Vagina (tissue), 2 donors: ENCODE data around the gene ITSN1. TPM values are rescaled to one million over a fixed set of nuclear protein-coding genes. Genes with fewer than 3 reads are reported as not detected.

Experiments
- DNase-seq, 2 donors: peaks; one replicate each; pipeline ENCODE4 v3.0.0-alpha.2; 2017; ENCODE audit errors: extremely low spot score in 2 of 2
- H3K27ac ChIP-seq: fragments of 200-600 bp; sonication (generic); one replicate; pipeline ENCODE4 v1.5.1; 2019
- H3K27me3 ChIP-seq: fragments of 200-600 bp; sonication (generic); one replicate; pipeline ENCODE4 v1.5.1; 2019
- H3K36me3 ChIP-seq, 2 donors: fragments of 200-600 bp; sonication (generic); one replicate each; pipeline ENCODE4 v1.5.1; 2017 to 2019
- H3K4me1 ChIP-seq: fragments of 200-600 bp; sonication (generic); one replicate; pipeline ENCODE4 v1.5.1; 2019
- H3K4me3 ChIP-seq, 2 donors: fragments of 200-600 bp; sonication (generic); 1 replicate in 1 of 2; 2 replicates in 1 of 2; pipeline ENCODE4 v1.5.1; 2016 to 2019
- H3K9me3 ChIP-seq: fragments of 200-600 bp; sonication (generic); one replicate; pipeline ENCODE4 v1.5.1; 2019
- POLR2A ChIP-seq, 2 donors: fragments of 450-650 bp; IDR thresholded peaks; one replicate each; pipeline ENCODE4 v1.6.1; 2017; ENCODE audit warnings: antibody characterized with exemption in 2 of 2, mild to moderate bottlenecking in 2 of 2, moderate library complexity in 2 of 2
- POLR2AphosphoS5 ChIP-seq, 2 donors: sonication (generic); formaldehyde crosslinking; IDR thresholded peaks; one replicate each; pipeline ENCODE4 v1.9.0; 2017; ENCODE audit warnings: antibody characterized with exemption in 2 of 2, mild to moderate bottlenecking in 2 of 2, low read depth in 1 of 2; ENCODE audit not compliant: insufficient read depth in 1 of 2
- intact Hi-C: fragments of 100-400 bp; cut with DNase I; formaldehyde crosslinking; loops from one replicate; pipeline ENCODE4 v1.15.1; 2023
- total RNA-seq: library from RNA; depleted of rRNA; stranded (reverse); fragments of >200 nt; gene quantifications from one replicate; pipeline ENCODE4 v1.2.3, GENCODE V29; 2016
- TF ChIP-seq, protein P1 (sequence below), 3 experiments: fragments of 450-650 bp in 2 of 3; fragments of 200-600 bp in 1 of 3; sonication (generic) in 1 of 3; IDR thresholded peaks; one replicate each; pipeline ENCODE4 v1.5.1; 2017 to 2019; ENCODE audit warnings: antibody characterized with exemption in 3 of 3, mild to moderate bottlenecking in 2 of 3, moderate library complexity in 2 of 3

The ITSN1 gene
- total RNA-seq, 1 donor from 2014 or later = 46.9 TPM

DNA sequence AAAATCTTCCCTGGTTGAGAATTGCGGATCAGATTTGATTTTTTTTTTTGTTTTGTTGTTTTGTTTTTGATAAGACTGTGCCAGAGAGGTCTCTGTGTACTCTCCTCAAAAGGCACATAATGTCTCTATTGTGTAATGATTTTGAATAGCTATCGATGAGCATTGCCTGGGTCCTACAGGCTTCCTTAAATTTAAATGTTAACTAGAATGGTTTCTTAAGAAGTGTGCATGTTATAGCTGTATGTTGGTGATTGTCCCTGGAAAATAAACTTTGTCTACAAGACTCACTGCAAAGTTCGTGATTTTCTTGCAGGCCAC is 121.2 kb downstream of the ITSN1 start:
- Histone ChIP-seq H3K27ac (no peak overlapping the region), H3K4me3 (no peak overlapping the region), H3K36me3 (peaks cover 0 to 21% of the 10 kb centered on the region in 2 donors), H3K27me3 (no peaks in the 10 kb centered on the region), H3K9me3 (no peaks in the 10 kb centered on the region), H3K4me1 (peaks cover 25% of the 10 kb centered on the region)
- DNase-seq = no peak
- no peak for TF ChIP-seq POLR2AphosphoS5 (IDR thresholded peaks at IDR 0.05; ENCODE audit: insufficient read depth in 1 of 2, low read depth in 1 of 2)
- TF ChIP-seq, protein P1, sequence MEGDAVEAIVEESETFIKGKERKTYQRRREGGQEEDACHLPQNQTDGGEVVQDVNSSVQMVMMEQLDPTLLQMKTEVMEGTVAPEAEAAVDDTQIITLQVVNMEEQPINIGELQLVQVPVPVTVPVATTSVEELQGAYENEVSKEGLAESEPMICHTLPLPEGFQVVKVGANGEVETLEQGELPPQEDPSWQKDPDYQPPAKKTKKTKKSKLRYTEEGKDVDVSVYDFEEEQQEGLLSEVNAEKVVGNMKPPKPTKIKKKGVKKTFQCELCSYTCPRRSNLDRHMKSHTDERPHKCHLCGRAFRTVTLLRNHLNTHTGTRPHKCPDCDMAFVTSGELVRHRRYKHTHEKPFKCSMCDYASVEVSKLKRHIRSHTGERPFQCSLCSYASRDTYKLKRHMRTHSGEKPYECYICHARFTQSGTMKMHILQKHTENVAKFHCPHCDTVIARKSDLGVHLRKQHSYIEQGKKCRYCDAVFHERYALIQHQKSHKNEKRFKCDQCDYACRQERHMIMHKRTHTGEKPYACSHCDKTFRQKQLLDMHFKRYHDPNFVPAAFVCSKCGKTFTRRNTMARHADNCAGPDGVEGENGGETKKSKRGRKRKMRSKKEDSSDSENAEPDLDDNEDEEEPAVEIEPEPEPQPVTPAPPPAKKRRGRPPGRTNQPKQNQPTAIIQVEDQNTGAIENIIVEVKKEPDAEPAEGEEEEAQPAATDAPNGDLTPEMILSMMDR (IDR thresholded peaks at IDR 0.05) = no peak
- intact Hi-C loops = no loop called here

DNA sequence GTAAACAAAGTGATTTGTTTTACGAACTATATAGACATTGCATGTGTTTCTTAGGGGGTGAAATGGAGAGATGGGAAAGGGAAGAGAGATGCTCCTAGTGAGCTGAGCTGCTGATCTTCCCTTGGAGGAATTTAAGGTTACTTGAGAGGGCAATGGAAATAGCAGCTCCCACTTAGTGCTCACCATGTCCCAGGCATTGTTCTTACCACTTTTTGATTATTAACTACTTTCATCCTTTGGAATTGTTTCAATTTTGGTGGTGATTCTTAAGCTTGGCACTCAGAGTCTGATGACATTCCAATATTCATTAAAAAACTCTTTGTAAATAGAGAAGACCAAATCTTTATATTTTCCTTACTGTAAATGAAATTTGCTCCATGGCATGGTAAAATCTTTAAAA is 124.9 kb downstream of the ITSN1 start:
- peaks cover 8% of the 10 kb centered on the region for H3K4me1 ChIP-seq
- H3K27me3 ChIP-seq = no peaks in the 10 kb centered on the region
- TF ChIP-seq POLR2A (IDR thresholded peaks at IDR 0.05) = no peak
- TF ChIP-seq, protein P1 (IDR thresholded peaks at IDR 0.05) = no peak
- no peak for TF ChIP-seq POLR2AphosphoS5 (IDR thresholded peaks at IDR 0.05; ENCODE audit: insufficient read depth in 1 of 2, low read depth in 1 of 2)
- peaks cover 0 to 28% of the 10 kb centered on the region in 2 donors for H3K36me3 ChIP-seq
- H3K27ac ChIP-seq = no peak overlapping the region
- no peak overlapping the region for H3K4me3 ChIP-seq
- no peaks in the 10 kb centered on the region for H3K9me3 ChIP-seq
- intact Hi-C loops = no loop called here
- no peak for DNase-seq

DNA sequence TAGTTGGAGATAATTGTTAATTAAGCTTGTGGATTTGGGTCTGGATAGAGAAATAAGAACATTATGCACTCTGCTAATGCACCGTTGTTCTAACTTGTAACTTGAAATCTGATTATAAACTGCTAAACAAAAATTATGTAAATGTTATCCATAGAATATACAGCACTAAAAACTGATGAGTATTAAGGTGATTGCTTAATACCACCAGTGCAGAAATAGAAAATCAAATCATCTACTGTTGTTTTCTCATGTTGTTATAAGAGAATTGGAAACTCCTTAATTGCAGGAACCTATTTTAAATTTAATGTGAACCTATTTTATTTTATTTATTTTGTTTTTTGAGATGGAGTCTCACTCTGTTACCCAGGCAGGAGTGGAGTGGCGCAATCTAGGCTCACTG is 125.7 kb downstream of the ITSN1 start:
- Histone ChIP-seq H3K4me3 (no peak overlapping the region), H3K27ac (no peak overlapping the region), H3K36me3 (peaks cover 0 to 32% of the 10 kb centered on the region in 2 donors), H3K9me3 (no peaks in the 10 kb centered on the region), H3K27me3 (no peaks in the 10 kb centered on the region), H3K4me1 (peaks cover 8% of the 10 kb centered on the region)
- TF ChIP-seq POLR2AphosphoS5 (IDR thresholded peaks at IDR 0.05; ENCODE audit: insufficient read depth in 1 of 2, low read depth in 1 of 2) (no peak), POLR2A (IDR thresholded peaks at IDR 0.05) (no peak)
- TF ChIP-seq, protein P1 (IDR thresholded peaks at IDR 0.05) = no peak
- no peak for DNase-seq
- intact Hi-C loops = no loop called here

DNA sequence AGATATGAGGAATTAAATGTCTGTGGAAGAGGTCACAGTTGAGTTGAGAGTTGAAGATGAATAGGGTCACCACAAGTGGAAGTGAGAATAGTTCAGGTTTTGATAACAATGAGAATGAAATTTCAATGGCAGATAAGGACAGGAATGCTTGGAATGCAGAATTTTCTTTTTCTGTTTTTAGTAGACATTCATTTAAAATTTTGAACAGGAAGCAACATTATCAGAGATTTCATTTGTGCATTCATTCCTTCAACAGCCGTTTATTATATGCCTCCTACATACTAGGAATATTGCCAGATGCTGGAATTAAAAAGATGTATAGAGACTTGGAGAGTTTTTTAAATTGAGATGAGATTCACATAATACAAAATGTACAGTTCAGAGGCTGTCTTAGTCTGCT is 126.8 kb downstream of the ITSN1 start:
- Histone ChIP-seq H3K4me3 (no peak overlapping the region), H3K27ac (no peak overlapping the region), H3K27me3 (no peaks in the 10 kb centered on the region), H3K9me3 (no peaks in the 10 kb centered on the region), H3K36me3 (peaks cover 0 to 32% of the 10 kb centered on the region in 2 donors), H3K4me1 (no peaks in the 10 kb centered on the region)
- DNase-seq = no peak
- intact Hi-C loops = no loop called here
- TF ChIP-seq POLR2AphosphoS5 (IDR thresholded peaks at IDR 0.05; ENCODE audit: insufficient read depth in 1 of 2, low read depth in 1 of 2) = no peak
- no peak for TF ChIP-seq POLR2A (IDR thresholded peaks at IDR 0.05)
- TF ChIP-seq, protein P1 (IDR thresholded peaks at IDR 0.05) = no peak

DNA sequence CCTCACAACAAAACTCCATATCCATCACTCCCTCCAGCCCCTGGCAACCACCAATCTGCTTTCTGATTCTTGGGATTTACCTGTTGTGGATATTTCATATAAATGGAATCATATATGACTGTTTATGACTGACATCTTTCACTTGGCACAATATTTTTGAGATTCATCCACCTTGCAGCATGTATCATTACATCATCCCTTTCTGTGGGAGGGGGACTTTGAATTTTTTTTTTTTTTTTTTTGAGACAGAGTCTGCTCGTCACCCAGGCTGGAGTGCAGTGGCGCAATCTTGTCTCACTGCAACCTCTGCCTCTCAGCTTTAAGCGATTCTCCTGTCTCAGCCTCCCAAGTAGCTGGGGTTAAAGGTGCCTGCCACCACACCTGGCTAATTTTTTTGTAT is 128.2 kb downstream of the ITSN1 start:
- H3K27me3 ChIP-seq = no peaks in the 10 kb centered on the region
- no peak overlapping the region for H3K4me3 ChIP-seq
- no peak for DNase-seq
- no peak overlapping the region for H3K27ac ChIP-seq
- intact Hi-C loops = no loop called here
- no peak for TF ChIP-seq POLR2A (IDR thresholded peaks at IDR 0.05)
- no peaks in the 10 kb centered on the region for H3K4me1 ChIP-seq
- H3K36me3 ChIP-seq = peaks cover 0 to 42% of the 10 kb centered on the region in 2 donors
- no peaks in the 10 kb centered on the region for H3K9me3 ChIP-seq

DNA sequence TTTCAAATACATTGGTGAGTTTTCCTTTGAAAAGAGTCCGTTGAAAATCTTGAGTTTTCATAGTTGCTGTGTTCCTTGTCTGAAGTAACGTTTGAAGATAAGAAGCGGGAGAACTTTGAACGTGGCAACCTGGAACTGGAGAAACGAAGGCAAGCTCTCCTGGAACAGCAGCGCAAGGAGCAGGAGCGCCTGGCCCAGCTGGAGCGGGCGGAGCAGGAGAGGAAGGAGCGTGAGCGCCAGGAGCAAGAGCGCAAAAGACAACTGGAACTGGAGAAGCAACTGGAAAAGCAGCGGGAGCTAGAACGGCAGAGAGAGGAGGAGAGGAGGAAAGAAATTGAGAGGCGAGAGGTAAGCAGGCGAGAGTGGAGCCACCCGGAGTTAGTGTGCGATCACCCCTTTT is 129.7 kb downstream of the ITSN1 start:
- Histone ChIP-seq H3K36me3 (peaks cover 0 to 36% of the 10 kb centered on the region in 2 donors), H3K27ac (no peak overlapping the region), H3K4me3 (no peak overlapping the region), H3K9me3 (no peaks in the 10 kb centered on the region), H3K4me1 (no peaks in the 10 kb centered on the region), H3K27me3 (no peaks in the 10 kb centered on the region)
- TF ChIP-seq POLR2AphosphoS5 (IDR thresholded peaks at IDR 0.05; ENCODE audit: insufficient read depth in 1 of 2, low read depth in 1 of 2) (no peak), POLR2A (IDR thresholded peaks at IDR 0.05) (no peak)
- TF ChIP-seq, protein P1 (IDR thresholded peaks at IDR 0.05) = no peak
- intact Hi-C loops = no loop called here
- DNase-seq = no peak
